WTC11 (cell line): ENCODE measurements around the gene OR52D1.

Experiments used
- ATF1 ChIP-seq: sonication (generic); formaldehyde crosslinking; IDR thresholded peaks from 2 replicates; pipeline ENCODE4 v1.8.1; 2023; ENCODE audit warnings: mild to moderate bottlenecking, moderate library complexity, missing genetic modification reagents
- CREB1 ChIP-seq: sonication (generic); formaldehyde crosslinking; IDR thresholded peaks from 2 replicates; pipeline ENCODE4 v1.8.0; 2023; ENCODE audit warnings: mild to moderate bottlenecking, missing genetic modification reagents
- GRHL2 ChIP-seq: fragments of 250-450 bp; sonication (Bioruptor Pico); IDR thresholded peaks from 2 replicates; pipeline ENCODE4 v1.8.0; 2022; ENCODE audit warnings: mild to moderate bottlenecking, moderate library complexity; ENCODE audit not compliant: insufficient replicate concordance, severe bottlenecking
- IRF1 ChIP-seq: sonication (generic); formaldehyde crosslinking; IDR thresholded peaks from 2 replicates; pipeline ENCODE4 v1.8.0; 2023; ENCODE audit warnings: missing genetic modification reagents
- MYBL2 ChIP-seq: sonication (generic); formaldehyde crosslinking; IDR thresholded peaks from 2 replicates; pipeline ENCODE4 v1.8.1; 2023; ENCODE audit warnings: mild to moderate bottlenecking, moderate library complexity, missing genetic modification reagents
- NR1H2 ChIP-seq: sonication (generic); formaldehyde crosslinking; IDR thresholded peaks from 2 replicates; pipeline ENCODE4 v1.9.0; 2021; ENCODE audit warnings: mild to moderate bottlenecking, moderate library complexity, missing genetic modification reagents
- SMAD4 ChIP-seq: sonication (generic); formaldehyde crosslinking; IDR thresholded peaks from 2 replicates; pipeline ENCODE4 v1.8.0; 2022; ENCODE audit warnings: mild to moderate bottlenecking, missing genetic modification reagents
- SP1 ChIP-seq: sonication (generic); formaldehyde crosslinking; conservative IDR thresholded peaks from 2 replicates; pipeline ENCODE4 v1.8.1; 2022; ENCODE audit warnings: missing genetic modification reagents
- TEAD4 ChIP-seq: sonication (generic); formaldehyde crosslinking; IDR thresholded peaks from 2 replicates; pipeline ENCODE4 v1.8.0; 2022; ENCODE audit warnings: mild to moderate bottlenecking, missing genetic modification reagents
- ZNF232 ChIP-seq: sonication (generic); formaldehyde crosslinking; IDR thresholded peaks from 2 replicates; pipeline ENCODE4 v1.8.0; 2022; ENCODE audit warnings: mild to moderate bottlenecking, missing genetic modification reagents
- ZNF532 ChIP-seq: fragments of 250-450 bp; sonication (Bioruptor Pico); IDR thresholded peaks from 2 replicates; pipeline ENCODE4 v1.9.0; 2021; ENCODE audit warnings: mild to moderate bottlenecking, borderline replicate concordance
- TF ChIP-seq, protein P1 (sequence below): sonication (generic); formaldehyde crosslinking; IDR thresholded peaks from 2 replicates; pipeline ENCODE4 v1.8.0; 2022; ENCODE audit warnings: mild to moderate bottlenecking, missing genetic modification reagents
- TF ChIP-seq, protein P2 (sequence below): fragments of 250-450 bp; sonication (Bioruptor Pico); conservative IDR thresholded peaks from 2 replicates; pipeline ENCODE4 v1.9.0; 2021; ENCODE audit warnings: mild to moderate bottlenecking
- TF ChIP-seq, protein P3 (sequence below): fragments of 200-600 bp; IDR thresholded peaks from 2 replicates; pipeline ENCODE4 v1.8.0; 2022; ENCODE audit warnings: antibody characterized with exemption

GRCh38 chr11:5528495-5528894, 40.0 kb downstream of the OR52D1 start:
- TF ChIP-seq MYBL2 (CRISPR knock-in tag): no peak
- TF ChIP-seq, protein P1, sequence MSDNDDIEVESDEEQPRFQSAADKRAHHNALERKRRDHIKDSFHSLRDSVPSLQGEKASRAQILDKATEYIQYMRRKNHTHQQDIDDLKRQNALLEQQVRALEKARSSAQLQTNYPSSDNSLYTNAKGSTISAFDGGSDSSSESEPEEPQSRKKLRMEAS (CRISPR knock-in tag): no peak
- no peak for TF ChIP-seq CREB1 (CRISPR knock-in tag)
- TF ChIP-seq, protein P2, sequence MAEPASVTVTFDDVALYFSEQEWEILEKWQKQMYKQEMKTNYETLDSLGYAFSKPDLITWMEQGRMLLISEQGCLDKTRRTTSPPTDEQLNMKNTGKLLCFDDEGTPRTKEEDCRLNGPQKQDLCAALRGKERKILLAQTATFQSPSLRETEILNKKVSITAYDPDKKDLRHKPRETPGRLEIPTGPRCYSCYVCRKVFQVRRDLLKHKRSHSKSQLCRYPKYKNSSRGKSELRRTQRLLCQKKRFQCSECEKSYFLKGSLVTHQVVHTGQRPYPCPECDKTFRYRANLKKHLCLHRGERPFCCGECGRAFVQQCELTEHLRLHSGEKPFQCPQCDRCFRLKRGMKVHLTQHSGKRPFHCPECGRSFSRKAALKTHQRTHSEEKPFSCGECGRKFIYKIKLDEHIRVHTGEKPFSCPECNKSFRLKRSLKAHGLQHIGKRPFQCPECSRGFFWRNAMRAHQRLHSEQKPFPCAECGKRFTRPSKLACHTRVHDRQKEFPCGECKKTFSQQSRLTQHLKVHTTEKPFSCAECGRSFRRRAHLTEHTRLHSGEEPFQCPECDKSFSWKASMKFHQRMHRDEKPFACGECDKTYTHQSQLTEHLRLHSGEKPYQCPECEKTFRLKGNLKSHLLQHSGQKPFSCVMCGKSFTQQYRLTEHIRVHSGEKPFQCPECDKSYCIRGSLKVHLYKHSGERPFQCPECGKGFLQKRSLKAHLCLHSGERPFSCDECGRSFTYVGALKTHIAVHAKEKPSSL (CRISPR knock-in tag): no peak
- no peak for TF ChIP-seq ZNF232 (CRISPR knock-in tag)
- TF ChIP-seq, protein P3, sequence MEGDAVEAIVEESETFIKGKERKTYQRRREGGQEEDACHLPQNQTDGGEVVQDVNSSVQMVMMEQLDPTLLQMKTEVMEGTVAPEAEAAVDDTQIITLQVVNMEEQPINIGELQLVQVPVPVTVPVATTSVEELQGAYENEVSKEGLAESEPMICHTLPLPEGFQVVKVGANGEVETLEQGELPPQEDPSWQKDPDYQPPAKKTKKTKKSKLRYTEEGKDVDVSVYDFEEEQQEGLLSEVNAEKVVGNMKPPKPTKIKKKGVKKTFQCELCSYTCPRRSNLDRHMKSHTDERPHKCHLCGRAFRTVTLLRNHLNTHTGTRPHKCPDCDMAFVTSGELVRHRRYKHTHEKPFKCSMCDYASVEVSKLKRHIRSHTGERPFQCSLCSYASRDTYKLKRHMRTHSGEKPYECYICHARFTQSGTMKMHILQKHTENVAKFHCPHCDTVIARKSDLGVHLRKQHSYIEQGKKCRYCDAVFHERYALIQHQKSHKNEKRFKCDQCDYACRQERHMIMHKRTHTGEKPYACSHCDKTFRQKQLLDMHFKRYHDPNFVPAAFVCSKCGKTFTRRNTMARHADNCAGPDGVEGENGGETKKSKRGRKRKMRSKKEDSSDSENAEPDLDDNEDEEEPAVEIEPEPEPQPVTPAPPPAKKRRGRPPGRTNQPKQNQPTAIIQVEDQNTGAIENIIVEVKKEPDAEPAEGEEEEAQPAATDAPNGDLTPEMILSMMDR: no peak
- TF ChIP-seq GRHL2: no peak
- TF ChIP-seq TEAD4 (CRISPR knock-in tag): no peak
- TF ChIP-seq ZNF532 (CRISPR knock-in tag): no peak
- no peak for TF ChIP-seq ATF1 (CRISPR knock-in tag)
- TF ChIP-seq SP1: no peak
- no peak for TF ChIP-seq IRF1 (CRISPR knock-in tag)
- TF ChIP-seq SMAD4 (CRISPR knock-in tag): no peak
- no peak for TF ChIP-seq NR1H2
